Adrenal gland (tissue), 5 donors: ENCODE measurements around the gene RSAD1.

Experiments used
- POLR2A ChIP-seq, 2 donors: fragments of 450-650 bp; IDR thresholded peaks; one replicate each; pipeline ENCODE4 v1.6.1; 2017; ENCODE audit warnings: antibody characterized with exemption in 2 of 2, mild to moderate bottlenecking in 2 of 2, moderate library complexity in 1 of 2
- TF ChIP-seq, protein P1 (sequence below), 6 experiments: fragments of 450-650 bp in 4 of 6; fragments of 200-600 bp in 2 of 6; sonication (generic) in 1 of 6; IDR thresholded peaks; 1 replicate in 5 of 6; 2 replicates in 1 of 6; pipeline versions ENCODE4 v1.5.1 to v1.8.0; 2016 to 2021; ENCODE audit warnings: antibody characterized with exemption in 6 of 6, mild to moderate bottlenecking in 2 of 6, moderate library complexity in 1 of 6
- donor health status: DM: no; HTN: no; CAD: no.

DNA sequence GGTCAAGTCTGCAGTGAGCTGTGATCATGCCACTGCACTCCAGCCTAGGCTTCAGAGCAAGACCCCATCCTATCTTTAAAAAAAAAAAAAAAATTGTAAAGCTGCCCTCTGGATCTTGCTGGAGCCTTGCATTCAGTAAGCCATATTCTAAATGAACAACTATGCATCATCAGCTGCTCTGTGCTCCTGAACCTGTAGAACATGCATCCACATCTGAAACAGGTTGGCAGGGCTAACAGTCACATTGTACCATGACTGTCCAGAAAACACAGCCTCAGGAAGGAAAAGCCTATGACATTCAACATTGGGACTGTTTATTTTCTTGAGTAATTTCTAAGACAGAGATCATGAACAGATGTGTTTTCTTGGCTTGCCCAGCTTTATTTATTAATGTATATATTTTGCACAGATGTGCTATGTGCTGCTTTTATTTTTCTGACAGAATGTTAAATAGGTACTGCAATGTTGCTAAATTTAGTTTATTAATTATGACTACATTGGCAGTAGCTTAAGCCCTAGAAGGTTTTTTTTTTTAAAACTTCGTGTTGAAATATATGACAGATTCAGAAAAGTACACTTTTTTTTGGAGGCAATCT, 32.8 kb upstream of the RSAD1 start:
- TF ChIP-seq, protein P1, sequence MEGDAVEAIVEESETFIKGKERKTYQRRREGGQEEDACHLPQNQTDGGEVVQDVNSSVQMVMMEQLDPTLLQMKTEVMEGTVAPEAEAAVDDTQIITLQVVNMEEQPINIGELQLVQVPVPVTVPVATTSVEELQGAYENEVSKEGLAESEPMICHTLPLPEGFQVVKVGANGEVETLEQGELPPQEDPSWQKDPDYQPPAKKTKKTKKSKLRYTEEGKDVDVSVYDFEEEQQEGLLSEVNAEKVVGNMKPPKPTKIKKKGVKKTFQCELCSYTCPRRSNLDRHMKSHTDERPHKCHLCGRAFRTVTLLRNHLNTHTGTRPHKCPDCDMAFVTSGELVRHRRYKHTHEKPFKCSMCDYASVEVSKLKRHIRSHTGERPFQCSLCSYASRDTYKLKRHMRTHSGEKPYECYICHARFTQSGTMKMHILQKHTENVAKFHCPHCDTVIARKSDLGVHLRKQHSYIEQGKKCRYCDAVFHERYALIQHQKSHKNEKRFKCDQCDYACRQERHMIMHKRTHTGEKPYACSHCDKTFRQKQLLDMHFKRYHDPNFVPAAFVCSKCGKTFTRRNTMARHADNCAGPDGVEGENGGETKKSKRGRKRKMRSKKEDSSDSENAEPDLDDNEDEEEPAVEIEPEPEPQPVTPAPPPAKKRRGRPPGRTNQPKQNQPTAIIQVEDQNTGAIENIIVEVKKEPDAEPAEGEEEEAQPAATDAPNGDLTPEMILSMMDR (IDR thresholded peaks at IDR 0.05) = no peak
- no peak for TF ChIP-seq POLR2A (IDR thresholded peaks at IDR 0.05)
